Liver (tissue), 9 donors: ENCODE results near the gene ZNF423. TPM values are rescaled to one million over a fixed set of nuclear protein-coding genes. Genes with fewer than 3 reads are reported as not detected.

ENCODE experiments used
- DNase-seq: peaks from one replicate; pipeline ENCODE4 v3.0.0-alpha.2; 2017; ENCODE audit warnings: low spot score
- H3K27ac ChIP-seq, 2 donors: one replicate each; pipeline ENCODE4 v1.7.0; 2013; ENCODE audit warnings: inconsistent platforms in 2 of 2, low read length in 2 of 2, control low read depth in 1 of 2, low read depth in 1 of 2, mild to moderate bottlenecking in 1 of 2
- H3K27me3 ChIP-seq, 4 donors: one replicate each; pipeline versions ENCODE4 v1.6.1 to v1.7.0; 2013; ENCODE audit warnings: low read length in 3 of 4, inconsistent platforms in 1 of 4, mild to moderate bottlenecking in 1 of 4, moderate library complexity in 1 of 4; ENCODE audit not compliant: control insufficient read depth in 4 of 4, insufficient read depth in 4 of 4
- H3K36me3 ChIP-seq, 4 donors: one replicate each; pipeline versions ENCODE4 v1.6.1 to v1.7.0; 2013; ENCODE audit warnings: low read length in 3 of 4, mild to moderate bottlenecking in 3 of 4, low read depth in 1 of 4, moderate library complexity in 1 of 4; ENCODE audit not compliant: control insufficient read depth in 4 of 4, insufficient read depth in 3 of 4
- H3K4me1 ChIP-seq, 4 donors: one replicate each; pipeline versions ENCODE4 v1.6.1 to v1.7.0; 2013; ENCODE audit warnings: low read length in 3 of 4, mild to moderate bottlenecking in 3 of 4, moderate library complexity in 1 of 4; ENCODE audit not compliant: control insufficient read depth in 4 of 4, insufficient read depth in 4 of 4
- H3K4me3 ChIP-seq, 3 donors: one replicate each; pipeline versions ENCODE4 v1.6.1 to v1.7.0; 2013; ENCODE audit warnings: low read length in 3 of 3, control low read depth in 1 of 3, low read depth in 1 of 3, mild to moderate bottlenecking in 1 of 3
- H3K9ac ChIP-seq, 2 donors: one replicate each; pipeline ENCODE4 v1.7.0; 2013; ENCODE audit warnings: low read length in 2 of 2, mild to moderate bottlenecking in 2 of 2, moderate library complexity in 2 of 2, control low read depth in 1 of 2, low read depth in 1 of 2
- H3K9me3 ChIP-seq, 4 donors: one replicate each; pipeline versions ENCODE4 v1.6.1 to v1.7.0; 2013; ENCODE audit warnings: low read length in 3 of 4; ENCODE audit not compliant: control insufficient read depth in 4 of 4
- ATF3 ChIP-seq: IDR thresholded peaks from 2 replicates; pipeline ENCODE4 v1.6.1; 2016; ENCODE audit warnings: antibody characterized with exemption
- CTCF ChIP-seq: fragments of 150-350 bp; IDR thresholded peaks from 2 replicates; pipeline ENCODE4 v1.5.1; 2017; ENCODE audit warnings: improper control_type of control experiment, low read depth, low read length; ENCODE audit not compliant: missing input control
- EGR1 ChIP-seq, 2 donors: IDR thresholded peaks; 2 replicates each; pipeline ENCODE4 v1.6.1; 2016 to 2018; ENCODE audit warnings: antibody characterized with exemption in 2 of 2, low read depth in 2 of 2
- FOXA1 ChIP-seq: IDR thresholded peaks from 2 replicates; pipeline ENCODE4 v1.6.1; 2016; ENCODE audit warnings: antibody characterized with exemption
- FOXA2 ChIP-seq: IDR thresholded peaks from 2 replicates; pipeline ENCODE4 v1.6.1; 2016; ENCODE audit warnings: antibody characterized with exemption
- GABPA ChIP-seq, 2 donors: IDR thresholded peaks in 1 of 2; conservative IDR thresholded peaks in 1 of 2; 2 replicates each; pipeline ENCODE4 v1.6.1; 2016; ENCODE audit warnings: antibody characterized with exemption in 2 of 2, mild to moderate bottlenecking in 1 of 2, moderate library complexity in 1 of 2
- HNF4A ChIP-seq, 2 donors: conservative IDR thresholded peaks; 2 replicates each; pipeline ENCODE4 v1.6.1; 2016; ENCODE audit warnings: antibody characterized with exemption in 2 of 2, mild to moderate bottlenecking in 2 of 2
- HNF4G ChIP-seq: IDR thresholded peaks from 2 replicates; pipeline ENCODE4 v1.6.1; 2016; ENCODE audit warnings: antibody characterized with exemption
- JUND ChIP-seq, 2 donors: IDR thresholded peaks; 2 replicates each; pipeline ENCODE4 v1.6.1; 2016; ENCODE audit warnings: antibody characterized with exemption in 2 of 2
- MAX ChIP-seq: IDR thresholded peaks from 2 replicates; pipeline ENCODE4 v1.6.1; 2016; ENCODE audit warnings: antibody characterized with exemption
- NR2F2 ChIP-seq: IDR thresholded peaks from 2 replicates; pipeline ENCODE4 v1.6.1; 2016; ENCODE audit warnings: antibody characterized with exemption
- RAD21 ChIP-seq, 2 donors: IDR thresholded peaks; 2 replicates each; pipeline ENCODE4 v1.6.1; 2016; ENCODE audit warnings: antibody characterized with exemption in 2 of 2, mild to moderate bottlenecking in 2 of 2
- REST ChIP-seq: IDR thresholded peaks from 2 replicates; pipeline ENCODE4 v1.6.1; 2016; ENCODE audit warnings: antibody characterized with exemption, mild to moderate bottlenecking
- RXRA ChIP-seq, 2 donors: IDR thresholded peaks; 2 replicates each; pipeline ENCODE4 v1.6.1; 2017 to 2018; ENCODE audit warnings: antibody characterized with exemption in 2 of 2, mild to moderate bottlenecking in 1 of 2
- SP1 ChIP-seq: IDR thresholded peaks from 2 replicates; pipeline ENCODE4 v1.6.1; 2018; ENCODE audit warnings: antibody characterized with exemption, mild to moderate bottlenecking
- TAF1 ChIP-seq: conservative IDR thresholded peaks from 2 replicates; pipeline ENCODE4 v1.6.1; 2016; ENCODE audit warnings: antibody characterized with exemption, mild to moderate bottlenecking
- YY1 ChIP-seq: IDR thresholded peaks from 2 replicates; pipeline ENCODE4 v1.6.1; 2016; ENCODE audit warnings: antibody characterized with exemption, mild to moderate bottlenecking
- ZBTB33 ChIP-seq: IDR thresholded peaks from 2 replicates; pipeline ENCODE4 v1.6.1; 2016; ENCODE audit warnings: antibody characterized with exemption
- WGBS: extraction: QIAGEN DNeasy Blood & Tissue Kit; methylation state at CpG from one replicate; pipeline ENCODE4 v1.1.7; 2013; 5-methylcytosine and 5-hydroxymethylcytosine counted together
- polyA plus RNA-seq, 2 donors: library from polyadenylated mRNA; stranded (reverse) in 1 of 2; unstranded in 1 of 2; fragments of 200-250 nt in 1 of 2; fragments of >200 nt in 1 of 2; fragmentation: Nextera tagmentation in 1 of 2; extraction: Ambion mirVana in 1 of 2; gene quantifications; one replicate each; pipeline versions ENCODE4 v1.2.1 to v1.2.3, GENCODE V29; 2013 to 2015
- total RNA-seq, 2 donors: library from RNA; depleted of rRNA; stranded (reverse); fragments of >200 nt; gene quantifications; one replicate each; pipeline ENCODE4 v1.2.3, GENCODE V29; 2014
- donor health status: healthy.
- donor health status: healthy.
- donor health status: healthy.
- donor health status: healthy.
- donor health status: healthy.

Gene ZNF423
- total and polyA plus RNA-seq, 4 donors, result 0.24 to 1.6 (median 0.39) TPM

GRCh38 chr16:49556249-49556605 is 299.7 kb downstream of the ZNF423 start:
- H3K4me3 ChIP-seq, result no peak overlapping the region
- WGBS, result 66% methylated on average over 4 of the region's 4 CpGs
- H3K27ac ChIP-seq, result no peak overlapping the region
- no peak overlapping the region for H3K9ac ChIP-seq
- no peaks in the 10 kb centered on the region for H3K9me3 ChIP-seq
- no peaks in the 10 kb centered on the region for H3K27me3 ChIP-seq
- H3K4me1 ChIP-seq, result no peaks in the 10 kb centered on the region
- H3K36me3 ChIP-seq, result no peaks in the 10 kb centered on the region
- TF ChIP-seq CTCF (no peak), JUND (IDR thresholded peaks at IDR 0.05) (no peak), GABPA (IDR thresholded peaks at IDR 0.05 in 1 of 2, conservative IDR thresholded peaks at IDR 0.05 in 1 of 2) (no peak), ATF3 (no peak), FOXA1 (no peak), EGR1 (IDR thresholded peaks at IDR 0.05; ENCODE audit: low read depth in 2 of 2) (no peak), HNF4G (no peak), NR2F2 (no peak), ZBTB33 (no peak), MAX (no peak), YY1 (no peak), FOXA2 (no peak), TAF1 (no peak), REST (no peak), RXRA (IDR thresholded peaks at IDR 0.05) (no peak), RAD21 (IDR thresholded peaks at IDR 0.05) (no peak)
- no peak for DNase-seq

- WGBS, result 84% methylated on average over 3 of the region's 3 CpGs
- Histone ChIP-seq H3K4me3 (no peak overlapping the region), H3K9ac (no peak overlapping the region), H3K4me1 (no peaks in the 10 kb centered on the region), H3K27ac (no peak overlapping the region), H3K36me3 (no peaks in the 10 kb centered on the region), H3K27me3 (no peaks in the 10 kb centered on the region), H3K9me3 (no peaks in the 10 kb centered on the region)
- DNase-seq, result no peak
- no peak for TF ChIP-seq FOXA1
- TF ChIP-seq SP1, result no peak
- no peak for TF ChIP-seq REST
- TF ChIP-seq ZBTB33, result no peak
- no peak for TF ChIP-seq NR2F2
- TF ChIP-seq FOXA2, result no peak
- no peak for TF ChIP-seq ATF3
- no peak for TF ChIP-seq YY1
- TF ChIP-seq EGR1 (IDR thresholded peaks at IDR 0.05; ENCODE audit: low read depth in 2 of 2), result no peak
- no peak for TF ChIP-seq HNF4A (conservative IDR thresholded peaks at IDR 0.05)
- TF ChIP-seq HNF4G, result no peak
- TF ChIP-seq RXRA (IDR thresholded peaks at IDR 0.05), result no peak
- no peak for TF ChIP-seq TAF1
- no peak for TF ChIP-seq MAX
Measured at GRCh38 chr16:49554681-49555080, 301.2 kb downstream of the ZNF423 start.
